Measurements from ENCODE around the gene UBE3D.

DNA sequence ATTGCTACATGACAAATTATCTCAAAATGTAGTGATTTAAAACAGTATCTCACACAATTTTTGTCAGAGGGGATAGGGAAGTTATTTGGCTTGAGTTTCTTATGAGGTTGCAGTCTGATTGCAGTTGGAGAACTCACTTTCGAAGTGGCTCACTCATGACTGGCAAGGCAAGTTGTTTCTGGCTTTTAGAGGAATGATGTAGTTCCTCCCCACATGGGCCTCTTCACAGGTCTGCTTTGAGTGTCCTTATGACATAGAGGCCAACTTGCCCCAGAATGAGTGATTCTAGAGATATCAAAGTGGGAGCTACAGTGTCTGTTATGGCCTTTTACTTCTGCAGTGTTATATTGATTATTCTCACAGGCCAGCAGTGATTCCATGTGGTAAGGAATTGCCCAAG, 8.0 kb upstream of the UBE3D start:
- TF ChIP-seq PBX3 (CRISPR knock-in tag; IDR thresholded peaks at IDR 0.05) = no peak
- TF ChIP-seq, protein P1, sequence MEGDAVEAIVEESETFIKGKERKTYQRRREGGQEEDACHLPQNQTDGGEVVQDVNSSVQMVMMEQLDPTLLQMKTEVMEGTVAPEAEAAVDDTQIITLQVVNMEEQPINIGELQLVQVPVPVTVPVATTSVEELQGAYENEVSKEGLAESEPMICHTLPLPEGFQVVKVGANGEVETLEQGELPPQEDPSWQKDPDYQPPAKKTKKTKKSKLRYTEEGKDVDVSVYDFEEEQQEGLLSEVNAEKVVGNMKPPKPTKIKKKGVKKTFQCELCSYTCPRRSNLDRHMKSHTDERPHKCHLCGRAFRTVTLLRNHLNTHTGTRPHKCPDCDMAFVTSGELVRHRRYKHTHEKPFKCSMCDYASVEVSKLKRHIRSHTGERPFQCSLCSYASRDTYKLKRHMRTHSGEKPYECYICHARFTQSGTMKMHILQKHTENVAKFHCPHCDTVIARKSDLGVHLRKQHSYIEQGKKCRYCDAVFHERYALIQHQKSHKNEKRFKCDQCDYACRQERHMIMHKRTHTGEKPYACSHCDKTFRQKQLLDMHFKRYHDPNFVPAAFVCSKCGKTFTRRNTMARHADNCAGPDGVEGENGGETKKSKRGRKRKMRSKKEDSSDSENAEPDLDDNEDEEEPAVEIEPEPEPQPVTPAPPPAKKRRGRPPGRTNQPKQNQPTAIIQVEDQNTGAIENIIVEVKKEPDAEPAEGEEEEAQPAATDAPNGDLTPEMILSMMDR (tag by site-specific recombination; IDR thresholded peaks at IDR 0.05) = no peak
- TF ChIP-seq, protein P2, sequence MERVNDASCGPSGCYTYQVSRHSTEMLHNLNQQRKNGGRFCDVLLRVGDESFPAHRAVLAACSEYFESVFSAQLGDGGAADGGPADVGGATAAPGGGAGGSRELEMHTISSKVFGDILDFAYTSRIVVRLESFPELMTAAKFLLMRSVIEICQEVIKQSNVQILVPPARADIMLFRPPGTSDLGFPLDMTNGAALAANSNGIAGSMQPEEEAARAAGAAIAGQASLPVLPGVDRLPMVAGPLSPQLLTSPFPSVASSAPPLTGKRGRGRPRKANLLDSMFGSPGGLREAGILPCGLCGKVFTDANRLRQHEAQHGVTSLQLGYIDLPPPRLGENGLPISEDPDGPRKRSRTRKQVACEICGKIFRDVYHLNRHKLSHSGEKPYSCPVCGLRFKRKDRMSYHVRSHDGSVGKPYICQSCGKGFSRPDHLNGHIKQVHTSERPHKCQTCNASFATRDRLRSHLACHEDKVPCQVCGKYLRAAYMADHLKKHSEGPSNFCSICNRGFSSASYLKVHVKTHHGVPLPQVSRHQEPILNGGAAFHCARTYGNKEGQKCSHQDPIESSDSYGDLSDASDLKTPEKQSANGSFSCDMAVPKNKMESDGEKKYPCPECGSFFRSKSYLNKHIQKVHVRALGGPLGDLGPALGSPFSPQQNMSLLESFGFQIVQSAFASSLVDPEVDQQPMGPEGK (tag by site-specific recombination; IDR thresholded peaks at IDR 0.05) = no peak
- no peak for TF ChIP-seq YY1 (tag by site-specific recombination; IDR thresholded peaks at IDR 0.05)
- TF ChIP-seq ZNF280D (tag by site-specific recombination; IDR thresholded peaks at IDR 0.05) = no peak
- no peak for TF ChIP-seq HOXA7 (CRISPR knock-in tag; IDR thresholded peaks at IDR 0.05; ENCODE audit: borderline replicate concordance)

Data from HEK293 (cell line).